Prostate gland (tissue), 2 donors: ENCODE measurements around the gene TAS2R1.

Experiments
- CTCF ChIP-seq, 4 experiments: fragments of 200-600 bp in 2 of 4; fragments of 450-650 bp in 2 of 4; sonication (generic) in 2 of 4; IDR thresholded peaks; 1 replicate in 3 of 4; 2 replicates in 1 of 4; pipeline ENCODE4 v1.5.1; 2016 to 2019; ENCODE audit warnings: antibody characterized with exemption in 4 of 4, mild to moderate bottlenecking in 2 of 4, moderate library complexity in 2 of 4
- POLR2A ChIP-seq: fragments of 450-650 bp; IDR thresholded peaks from one replicate; pipeline ENCODE4 v1.6.1; 2016; ENCODE audit warnings: antibody characterized with exemption, mild to moderate bottlenecking
- POLR2AphosphoS5 ChIP-seq: sonication (generic); formaldehyde crosslinking; IDR thresholded peaks from one replicate; pipeline ENCODE4 v1.6.1; 2017; ENCODE audit warnings: antibody characterized with exemption

DNA sequence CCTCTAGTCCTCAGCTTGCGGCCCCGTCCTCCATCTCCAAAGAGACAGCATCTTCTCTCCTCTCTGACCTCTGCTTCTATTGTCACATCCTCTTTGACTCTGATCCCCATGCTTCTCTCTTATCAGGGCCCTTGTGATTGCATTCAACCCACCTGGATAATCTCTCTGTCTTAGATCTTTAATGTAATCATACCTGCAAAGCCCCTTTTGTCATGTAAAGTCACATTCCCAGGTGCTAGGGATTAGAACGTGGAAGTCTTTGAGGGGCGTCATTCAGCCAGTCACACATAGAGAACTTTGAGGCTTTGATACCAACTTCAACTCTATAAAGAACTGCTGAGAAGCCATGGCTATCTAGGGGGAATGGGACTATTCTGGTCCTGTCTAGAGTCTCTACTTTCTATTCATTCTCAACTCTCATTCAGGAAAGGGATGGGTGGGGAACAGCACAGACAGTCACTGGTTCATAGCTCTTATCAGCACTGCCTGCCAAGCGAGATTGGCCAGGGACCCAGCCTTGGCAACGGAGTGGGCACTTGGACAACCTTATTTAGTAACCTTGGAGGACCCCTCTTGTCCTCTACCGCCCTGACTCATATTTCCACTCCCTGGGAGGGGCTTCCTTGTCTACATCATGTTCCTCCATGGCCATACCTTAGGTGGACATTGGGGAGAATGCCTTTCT is 29.0 kb downstream of the TAS2R1 start:
- TF ChIP-seq POLR2A: no peak
- no peak for TF ChIP-seq POLR2AphosphoS5
- TF ChIP-seq CTCF (IDR thresholded peaks at IDR 0.05): no peak
